Cardiac muscle cell (in vitro differentiated cells and primary cell): ENCODE results near the gene PTH1R. TPM values are rescaled to one million over a fixed set of nuclear protein-coding genes. Genes with fewer than 3 reads are reported as not detected.

Experiments used
- DNase-seq, 2 donors: peaks; one replicate each; pipeline versions ENCODE4 v3.0.0 to v3.0.0-alpha.2; 2010 to 2017; ENCODE audit warnings: low read depth in 1 of 2, low spot score in 1 of 2
- H3K27ac ChIP-seq: fragments of 200-600 bp; sonication (generic); 2 replicates; pipeline ENCODE4 v1.5.1; 2016
- H3K27me3 ChIP-seq: fragments of 200-600 bp; sonication (generic); 2 replicates; pipeline ENCODE4 v1.6.0; 2016; ENCODE audit warnings: control low read depth
- H3K36me3 ChIP-seq: fragments of 200-600 bp; sonication (generic); 2 replicates; pipeline ENCODE4 v1.5.1; 2016; ENCODE audit warnings: control low read depth
- H3K4me1 ChIP-seq: fragments of 200-600 bp; sonication (generic); 2 replicates; pipeline ENCODE4 v1.8.1; 2017; ENCODE audit warnings: low read depth, mild to moderate bottlenecking, mixed run types
- H3K4me3 ChIP-seq: fragments of 200-600 bp; sonication (generic); 2 replicates; pipeline ENCODE4 v1.5.1; 2016; ENCODE audit warnings: mild to moderate bottlenecking
- H3K9me3 ChIP-seq: fragments of 200-600 bp; sonication (generic); 2 replicates; pipeline ENCODE4 v1.5.1; 2017; ENCODE audit warnings: low read depth, mild to moderate bottlenecking, control low read depth
- CTCF ChIP-seq: IDR thresholded peaks from 2 replicates; pipeline ENCODE4 v1.5.1; 2012; ENCODE audit warnings: low read depth, mild to moderate bottlenecking, low read length
- polyA plus RNA-seq: library from polyadenylated mRNA; unstranded; fragments of >200 nt; fragmentation: Nextera tagmentation; extraction: Ambion mirVana; gene quantifications from 2 replicates; pipeline ENCODE4 v1.2.1, GENCODE V29; 2016
- total RNA-seq: library from RNA; depleted of rRNA; stranded (reverse); fragments of >200 nt; gene quantifications from 2 replicates; pipeline ENCODE4 v1.2.3, GENCODE V29; 2016

PTH1R gene
- total and polyA plus RNA-seq, 2 experiments from 2014 or later = 112 to 121 TPM

GRCh38 chr3:46846624-46847542 lies 30.6 kb upstream of the PTH1R start:
- H3K4me1 ChIP-seq = peaks cover 11% of the 10 kb centered on the region
- peaks cover 17% of the 10 kb centered on the region for H3K36me3 ChIP-seq
- peak overlapping the region; percentile 78 for H3K27ac ChIP-seq
- no peak for TF ChIP-seq CTCF
- no peak for DNase-seq
- H3K4me3 ChIP-seq = no peak overlapping the region
- no peaks in the 10 kb centered on the region for H3K27me3 ChIP-seq
- no peaks in the 10 kb centered on the region for H3K9me3 ChIP-seq

- no peak for DNase-seq
- no peak for TF ChIP-seq CTCF
- H3K36me3 ChIP-seq = peaks cover 14% of the 10 kb centered on the region
- H3K27me3 ChIP-seq = no peaks in the 10 kb centered on the region
- peaks cover 11% of the 10 kb centered on the region for H3K4me1 ChIP-seq
- H3K9me3 ChIP-seq = no peaks in the 10 kb centered on the region
- peak overlapping the region; percentile 66 for H3K27ac ChIP-seq
- H3K4me3 ChIP-seq = no peak overlapping the region
Measured at GRCh38 chr3:46847744-46848143, 29.8 kb upstream of the PTH1R start.

- DNase-seq = peak in 1 of 2 donors; percentile 98
- Histone ChIP-seq H3K4me1 (peaks cover 11% of the 10 kb centered on the region), H3K27me3 (no peaks in the 10 kb centered on the region), H3K27ac (peak overlapping the region; percentile 66), H3K4me3 (no peak overlapping the region), H3K36me3 (peaks cover 14% of the 10 kb centered on the region), H3K9me3 (no peaks in the 10 kb centered on the region)
- TF ChIP-seq CTCF = peak; percentile 83
Measured at GRCh38 chr3:46848271-46849044, 29.1 kb upstream of the PTH1R start.

- Histone ChIP-seq H3K27me3 (no peaks in the 10 kb centered on the region), H3K4me3 (no peak overlapping the region), H3K36me3 (peaks cover 11% of the 10 kb centered on the region), H3K27ac (peak overlapping the region; percentile 66), H3K4me1 (peaks cover 11% of the 10 kb centered on the region), H3K9me3 (no peaks in the 10 kb centered on the region)
- DNase-seq = no peak
- TF ChIP-seq CTCF = no peak
Measured at GRCh38 chr3:46849045-46849631, 28.4 kb upstream of the PTH1R start.

- peak overlapping the region; percentile 66 for H3K27ac ChIP-seq
- DNase-seq = no peak
- no peak overlapping the region for H3K4me3 ChIP-seq
- H3K4me1 ChIP-seq = peaks cover 11% of the 10 kb centered on the region
- H3K9me3 ChIP-seq = no peaks in the 10 kb centered on the region
- peaks cover 9% of the 10 kb centered on the region for H3K36me3 ChIP-seq
- no peaks in the 10 kb centered on the region for H3K27me3 ChIP-seq
- TF ChIP-seq CTCF = no peak
Measured at GRCh38 chr3:46849686-46850467, 27.6 kb upstream of the PTH1R start.
